Measurements from ENCODE around the gene TRERF1.
A peak's percentile ranks its signal among the peaks of the same experiment; 100 is the strongest.

The TRERF1 gene

GRCh38 chr6:42239736-42240375, 211.9 kb downstream of the TRERF1 start:
- no peak for DNase-seq

GRCh38 chr6:42239333-42239732, 212.4 kb downstream of the TRERF1 start:
- DNase-seq: peak in 1 of 2 experiments; percentile 19

- DNase-seq: no peak
Measured at GRCh38 chr6:42237857-42238256, 213.9 kb downstream of the TRERF1 start.

- no peak for DNase-seq
Measured at GRCh38 chr6:42236682-42237473, 214.8 kb downstream of the TRERF1 start.

- no peak for DNase-seq
Measured at GRCh38 chr6:42236030-42236429, 215.7 kb downstream of the TRERF1 start.

GRCh38 chr6:42232035-42232434, 219.7 kb downstream of the TRERF1 start:
- no peak for DNase-seq

GRCh38 chr6:42230345-42231321, 221.1 kb downstream of the TRERF1 start:
- no peak for DNase-seq

- no peak for DNase-seq
Measured at GRCh38 chr6:42229506-42230119, 222.1 kb downstream of the TRERF1 start.

- DNase-seq: no peak
Measured at GRCh38 chr6:42228305-42228704, 223.4 kb downstream of the TRERF1 start.

- no peak for DNase-seq
Measured at GRCh38 chr6:42227173-42227850, 224.4 kb downstream of the TRERF1 start.

GRCh38 chr6:42226645-42227143, 225.0 kb downstream of the TRERF1 start:
- DNase-seq: no peak

- DNase-seq: no peak
Measured at GRCh38 chr6:42226161-42226611, 225.5 kb downstream of the TRERF1 start.

GRCh38 chr6:42225419-42225818, 226.3 kb downstream of the TRERF1 start:
- DNase-seq: no peak

- no peak for DNase-seq
Measured at GRCh38 chr6:42225029-42225339, 226.7 kb downstream of the TRERF1 start.

- no peak for DNase-seq
Measured at GRCh38 chr6:42224222-42225028, 227.3 kb downstream of the TRERF1 start.

GRCh38 chr6:42222448-42222847, 229.3 kb downstream of the TRERF1 start:
- no peak for DNase-seq

- no peak for DNase-seq
Measured at GRCh38 chr6:42221546-42221945, 230.2 kb downstream of the TRERF1 start.

GRCh38 chr6:42220807-42221206, 230.9 kb downstream of the TRERF1 start:
- DNase-seq: no peak

GRCh38 chr6:42217519-42218367, 234.0 kb downstream of the TRERF1 start, which contains the start of gene MRPS10:
Gene MRPS10, minus strand, starts transcription at chr6:42217861. Its CDS starts 12 bp downstream, at chr6:42217849.
- peak; percentile 93 to 96 for DNase-seq

- DNase-seq: no peak
Measured at GRCh38 chr6:42217157-42217518, 234.6 kb downstream of the TRERF1 start.

All from NCI-H2081 (cell line).